ENCODE data around the gene ZNF341.

ZNF341 gene

DNA sequence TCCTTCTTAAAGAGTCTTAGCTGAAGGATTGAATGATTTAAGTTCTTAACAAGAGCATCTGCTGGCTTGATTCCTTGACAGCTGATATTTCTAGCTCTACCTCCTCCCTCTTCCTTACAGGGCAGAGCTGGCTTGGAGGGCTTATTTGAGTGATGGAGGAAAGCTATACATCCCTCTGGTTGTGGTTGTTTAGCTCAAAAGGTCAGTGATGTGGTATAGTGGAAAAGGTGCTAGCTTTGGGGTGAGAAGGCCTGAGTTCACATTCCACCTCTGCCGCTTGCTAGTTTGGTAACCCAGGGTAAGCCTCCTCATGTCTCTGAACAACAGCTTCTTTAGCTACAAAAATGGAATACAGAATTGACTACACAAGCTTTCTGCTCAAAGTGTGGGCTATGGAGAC, 87.7 kb downstream of the ZNF341 start:
- TF ChIP-seq, protein P1, sequence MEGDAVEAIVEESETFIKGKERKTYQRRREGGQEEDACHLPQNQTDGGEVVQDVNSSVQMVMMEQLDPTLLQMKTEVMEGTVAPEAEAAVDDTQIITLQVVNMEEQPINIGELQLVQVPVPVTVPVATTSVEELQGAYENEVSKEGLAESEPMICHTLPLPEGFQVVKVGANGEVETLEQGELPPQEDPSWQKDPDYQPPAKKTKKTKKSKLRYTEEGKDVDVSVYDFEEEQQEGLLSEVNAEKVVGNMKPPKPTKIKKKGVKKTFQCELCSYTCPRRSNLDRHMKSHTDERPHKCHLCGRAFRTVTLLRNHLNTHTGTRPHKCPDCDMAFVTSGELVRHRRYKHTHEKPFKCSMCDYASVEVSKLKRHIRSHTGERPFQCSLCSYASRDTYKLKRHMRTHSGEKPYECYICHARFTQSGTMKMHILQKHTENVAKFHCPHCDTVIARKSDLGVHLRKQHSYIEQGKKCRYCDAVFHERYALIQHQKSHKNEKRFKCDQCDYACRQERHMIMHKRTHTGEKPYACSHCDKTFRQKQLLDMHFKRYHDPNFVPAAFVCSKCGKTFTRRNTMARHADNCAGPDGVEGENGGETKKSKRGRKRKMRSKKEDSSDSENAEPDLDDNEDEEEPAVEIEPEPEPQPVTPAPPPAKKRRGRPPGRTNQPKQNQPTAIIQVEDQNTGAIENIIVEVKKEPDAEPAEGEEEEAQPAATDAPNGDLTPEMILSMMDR (IDR thresholded peaks at IDR 0.05; ENCODE audit: low read depth, low read length): no peak
- no peak overlapping the region for H3K4me3 ChIP-seq (replicated peaks in 1 of 2; ENCODE audit: low read depth in 2 of 2, low read length in 2 of 2)
- no peak for DNase-seq (ENCODE audit: low read depth in 2 of 2)

DNA sequence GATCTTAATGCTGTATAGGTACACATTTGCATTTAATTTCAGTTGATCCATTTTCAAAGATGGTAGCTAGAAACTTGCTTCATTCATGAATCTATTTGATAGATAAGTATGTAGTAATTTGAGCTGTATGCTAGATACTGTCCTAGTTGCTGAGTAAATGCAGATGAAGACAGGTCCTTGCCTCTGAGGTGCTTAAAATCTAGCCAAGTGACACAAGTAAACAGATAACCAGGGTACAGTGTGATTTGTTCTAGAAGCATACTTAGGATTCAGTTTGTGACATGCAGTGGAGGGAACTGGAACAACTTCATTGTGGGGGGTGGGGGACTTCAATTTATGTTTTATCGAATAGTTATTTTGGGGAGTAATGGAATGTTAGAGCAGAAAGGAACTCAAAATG, 88.6 kb downstream of the ZNF341 start:
- no peak for DNase-seq (ENCODE audit: low read depth in 2 of 2)
- TF ChIP-seq, protein P1 (IDR thresholded peaks at IDR 0.05; ENCODE audit: low read depth, low read length): no peak
- H3K4me3 ChIP-seq (replicated peaks in 1 of 2; ENCODE audit: low read depth in 2 of 2, low read length in 2 of 2): no peak overlapping the region

GRCh38 chr20:33821270-33821836, 89.6 kb downstream of the ZNF341 start:
- no peak overlapping the region for H3K4me3 ChIP-seq (replicated peaks in 1 of 2; ENCODE audit: low read depth in 2 of 2, low read length in 2 of 2)
- no peak for DNase-seq (ENCODE audit: low read depth in 2 of 2)
- TF ChIP-seq, protein P1 (IDR thresholded peaks at IDR 0.05; ENCODE audit: low read depth, low read length): no peak

DNA sequence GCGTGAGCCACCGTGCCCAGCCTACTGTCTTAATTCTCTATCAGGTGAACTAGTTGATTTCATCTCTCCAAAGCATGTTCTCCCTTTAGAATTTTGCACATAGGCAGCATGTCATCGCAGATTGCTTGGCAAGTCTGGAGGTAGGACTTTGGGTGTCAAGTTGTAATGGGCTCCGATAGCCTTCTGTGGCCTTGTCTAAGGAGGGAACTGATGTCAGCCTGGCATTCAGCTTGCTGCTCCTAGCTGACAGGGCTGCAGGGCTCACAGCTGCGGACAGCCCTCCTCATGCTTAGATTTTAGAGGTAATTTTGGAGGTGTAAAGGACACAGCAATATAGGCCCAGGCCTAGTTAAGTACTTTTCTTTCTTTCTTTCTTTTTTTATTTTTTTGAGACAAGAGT, 90.6 kb downstream of the ZNF341 start:
- TF ChIP-seq, protein P1 (IDR thresholded peaks at IDR 0.05; ENCODE audit: low read depth, low read length): no peak
- no peak overlapping the region for H3K4me3 ChIP-seq (replicated peaks in 1 of 2; ENCODE audit: low read depth in 2 of 2, low read length in 2 of 2)
- DNase-seq (ENCODE audit: low read depth in 2 of 2): no peak

- TF ChIP-seq, protein P1 (IDR thresholded peaks at IDR 0.05; ENCODE audit: low read depth, low read length): no peak
- H3K4me3 ChIP-seq (replicated peaks in 1 of 2; ENCODE audit: low read depth in 2 of 2, low read length in 2 of 2): no peak overlapping the region
- DNase-seq (ENCODE audit: low read depth in 2 of 2): no peak
These were observed 91.2 kb downstream of the ZNF341 start for GRCh38 chr20:33822991-33823390.

- TF ChIP-seq, protein P1 (IDR thresholded peaks at IDR 0.05; ENCODE audit: low read depth, low read length): no peak
- DNase-seq (ENCODE audit: low read depth in 2 of 2): no peak
These were observed 93.1 kb downstream of the ZNF341 start for GRCh38 chr20:33824852-33825251.

More at GRCh38 chr20:33824852-33825251, 93.1 kb downstream of the ZNF341 start:
- no peak overlapping the region for H3K4me3 ChIP-seq (replicated peaks in 1 of 2; ENCODE audit: low read depth in 2 of 2, low read length in 2 of 2)

Measured in cardiac fibroblast (primary cell).